Stimulated activated CD8-positive, alpha-beta memory T cell treated with anti-CD3 and anti-CD28 coated beads, Interleukin-15, amount 100 ng/mL, for 24 hours (primary cell): Measurements from ENCODE around the gene TACR2.
"Not testable (repeated sequence)": the region's sequence is repeated elsewhere in the genome, so short reads cannot be mapped to it uniquely, and the experiment has no call there.

Source experiments
- DNase-seq: peaks from one replicate; pipeline ENCODE4 v3.0.0-alpha.2; 2020; ENCODE audit warnings: low read depth

The TACR2 gene

DNA sequence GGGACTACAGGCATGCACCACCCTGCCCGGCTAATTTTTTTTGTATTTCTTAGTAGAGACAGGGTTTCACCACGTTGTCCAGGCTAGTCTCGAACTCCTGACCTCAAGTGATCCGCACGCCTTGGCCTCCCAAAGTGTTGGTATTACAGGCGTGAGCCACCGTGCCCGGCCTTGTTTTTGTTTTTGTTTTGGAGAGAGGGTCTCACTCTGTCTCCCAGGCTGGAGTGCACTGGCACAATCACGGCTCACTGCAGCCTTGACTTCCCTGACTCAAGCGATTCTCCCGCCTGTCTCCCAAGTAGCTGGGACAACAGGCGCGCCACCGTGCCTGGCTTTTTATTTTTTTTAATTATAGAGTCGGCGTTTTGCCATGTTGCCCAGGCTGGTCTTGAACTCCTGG lies 33.7 kb upstream of the TACR2 start:
- DNase-seq, result not testable (repeated sequence)

DNA sequence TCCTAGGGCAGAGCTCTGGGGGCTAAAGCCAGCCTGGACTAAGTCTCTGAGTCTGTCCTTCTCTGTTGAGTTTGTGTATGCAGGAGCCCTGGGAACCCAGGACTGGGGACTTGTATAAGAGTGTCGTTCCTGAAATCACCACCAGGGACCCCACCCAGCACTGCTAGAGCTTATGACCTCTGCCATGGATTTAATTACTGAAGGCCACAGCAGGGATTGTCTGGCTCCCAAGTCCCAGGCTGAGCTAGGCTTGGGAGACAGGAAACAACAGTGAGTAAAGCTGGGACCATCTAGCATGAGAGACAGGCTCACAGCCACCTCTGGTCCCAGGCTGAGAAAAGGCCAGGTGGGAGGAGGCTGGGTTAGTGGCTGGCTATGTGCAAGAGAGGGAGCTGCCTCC lies 33.1 kb upstream of the TACR2 start:
- DNase-seq, result no peak

DNA sequence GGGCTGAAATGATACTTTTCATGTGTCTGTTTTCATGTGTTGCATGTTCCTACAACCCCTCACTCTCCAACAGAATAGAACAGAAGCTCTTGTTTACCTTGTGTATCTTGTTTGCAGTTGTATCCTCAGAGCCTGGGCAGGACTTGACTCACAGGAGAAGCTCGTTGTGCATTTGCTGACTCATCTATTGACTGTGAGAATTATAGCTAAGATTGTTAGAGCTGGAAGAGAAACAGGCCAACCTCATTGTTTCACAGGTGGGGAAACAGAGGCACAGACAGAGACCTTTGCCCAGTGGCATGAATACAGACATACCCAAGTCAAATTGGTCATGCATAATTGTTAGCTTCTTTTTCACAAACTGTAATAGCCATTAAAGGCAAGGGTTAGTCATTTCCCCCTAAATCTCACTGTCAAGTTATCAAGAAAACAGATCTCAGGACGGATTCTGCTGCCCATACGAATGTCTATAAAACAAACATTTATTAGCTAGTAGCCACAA lies 30.0 kb upstream of the TACR2 start:
- no peak for DNase-seq

DNA sequence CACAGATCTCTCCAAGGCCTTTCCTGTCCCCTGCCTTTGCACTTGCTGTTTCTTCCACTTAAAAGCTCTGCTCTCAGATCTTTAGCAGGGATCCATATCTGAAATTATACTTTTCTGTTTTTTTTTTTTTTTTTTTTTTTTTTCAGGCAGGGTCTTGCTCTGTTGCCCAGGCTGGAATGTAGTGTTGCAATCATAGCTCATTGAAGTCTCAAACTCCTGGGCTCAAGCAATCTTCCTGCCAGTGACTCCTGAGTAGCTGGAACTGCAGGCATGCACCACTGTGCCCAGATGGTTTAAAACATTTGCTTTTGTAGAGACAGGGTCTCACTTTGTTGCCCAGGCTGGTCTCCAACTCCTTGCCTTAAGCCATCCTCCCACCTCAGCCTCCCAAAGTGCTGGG lies 29.5 kb upstream of the TACR2 start:
- DNase-seq, result no peak

DNA sequence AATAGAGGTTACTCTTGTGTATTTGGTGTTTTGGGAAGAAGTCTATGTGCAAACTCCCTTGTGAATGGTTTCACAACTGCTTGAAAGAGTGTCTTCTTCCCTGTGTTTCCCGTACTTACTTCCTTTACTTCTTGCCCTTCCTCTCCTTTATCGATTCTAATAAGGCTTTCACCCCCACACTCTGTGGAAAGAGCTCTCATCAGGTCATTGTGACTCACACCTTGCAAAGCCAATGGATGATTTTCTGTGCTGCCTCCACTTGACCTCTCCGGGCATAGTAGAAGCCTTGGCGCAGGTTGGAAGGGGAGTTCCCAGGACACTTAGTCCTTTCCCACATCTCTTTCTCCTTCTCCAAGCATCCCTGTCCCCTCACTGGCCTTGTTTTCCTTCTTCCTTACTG lies 28.3 kb upstream of the TACR2 start:
- no peak for DNase-seq

DNA sequence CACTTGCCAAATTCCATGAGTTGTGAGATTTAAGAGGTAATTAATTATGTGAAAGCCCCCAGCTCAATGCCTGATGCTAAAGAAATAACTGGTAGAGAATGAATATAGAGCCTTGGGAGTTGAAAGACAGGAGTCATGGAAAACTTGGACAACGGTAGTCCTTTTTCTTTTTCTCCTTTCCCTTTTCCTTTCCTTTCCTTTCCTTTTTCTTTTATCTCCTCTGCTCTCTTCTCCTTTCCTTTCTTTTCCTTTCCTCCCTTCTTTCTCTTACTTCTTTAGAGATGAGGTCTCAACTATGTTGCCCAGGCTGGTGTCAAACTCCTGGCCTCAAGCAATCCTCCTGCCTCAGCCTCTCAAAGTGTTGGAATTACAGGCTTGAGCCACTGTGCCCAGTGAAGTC lies 26.6 kb upstream of the TACR2 start:
- no peak for DNase-seq

DNA sequence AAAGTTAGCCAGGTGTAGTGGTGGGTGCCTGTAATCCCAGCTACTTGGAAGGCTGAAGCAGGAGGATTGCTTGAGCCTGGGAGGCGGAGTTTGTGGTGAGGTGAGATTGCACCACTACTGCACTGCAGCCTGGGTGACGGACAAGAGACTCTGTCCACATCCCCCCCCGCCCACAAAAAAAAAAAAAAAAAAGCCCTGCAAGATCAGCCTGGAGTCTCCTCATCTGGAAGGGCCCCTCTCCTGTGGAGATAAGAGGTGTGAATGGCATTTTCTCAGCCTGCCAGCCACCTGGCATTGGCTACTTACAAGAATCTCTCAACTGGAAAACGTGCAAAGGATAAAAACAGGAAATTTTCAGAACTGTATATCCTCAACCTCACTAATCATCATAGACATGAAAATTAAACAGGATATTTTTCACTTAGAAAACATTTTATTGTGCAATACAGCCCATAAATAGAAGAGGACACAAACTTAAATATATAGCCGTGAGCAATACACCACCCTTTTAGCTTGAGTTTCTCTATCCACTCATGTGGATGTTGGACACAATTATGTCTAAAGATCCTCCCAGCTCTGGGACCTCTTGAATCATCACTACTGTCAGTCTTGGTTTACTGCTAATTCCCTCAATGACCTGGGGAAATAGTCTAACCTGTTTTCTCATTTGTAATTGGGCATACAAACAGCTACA lies 23.2 kb upstream of the TACR2 start:
- no peak for DNase-seq

DNA sequence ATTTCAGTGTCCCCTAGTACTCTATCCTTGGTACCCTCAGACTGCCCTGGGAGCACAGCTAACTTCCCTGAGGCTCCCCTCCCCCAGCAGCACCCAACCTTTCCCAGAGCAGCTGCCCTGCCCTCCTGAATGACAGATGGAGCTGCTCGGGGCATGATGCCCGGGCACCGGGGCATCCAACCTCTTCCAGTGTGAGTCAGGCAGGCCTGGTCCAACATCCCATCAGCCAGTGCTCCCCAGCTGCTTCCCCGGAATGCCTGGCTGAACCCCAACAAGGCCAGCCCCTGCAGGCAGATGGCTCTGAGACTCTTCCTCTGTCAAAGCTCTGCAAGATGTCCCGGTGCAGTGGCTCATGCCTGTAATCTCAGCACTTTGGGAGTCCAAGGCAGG lies 22.6 kb upstream of the TACR2 start:
- no peak for DNase-seq

DNA sequence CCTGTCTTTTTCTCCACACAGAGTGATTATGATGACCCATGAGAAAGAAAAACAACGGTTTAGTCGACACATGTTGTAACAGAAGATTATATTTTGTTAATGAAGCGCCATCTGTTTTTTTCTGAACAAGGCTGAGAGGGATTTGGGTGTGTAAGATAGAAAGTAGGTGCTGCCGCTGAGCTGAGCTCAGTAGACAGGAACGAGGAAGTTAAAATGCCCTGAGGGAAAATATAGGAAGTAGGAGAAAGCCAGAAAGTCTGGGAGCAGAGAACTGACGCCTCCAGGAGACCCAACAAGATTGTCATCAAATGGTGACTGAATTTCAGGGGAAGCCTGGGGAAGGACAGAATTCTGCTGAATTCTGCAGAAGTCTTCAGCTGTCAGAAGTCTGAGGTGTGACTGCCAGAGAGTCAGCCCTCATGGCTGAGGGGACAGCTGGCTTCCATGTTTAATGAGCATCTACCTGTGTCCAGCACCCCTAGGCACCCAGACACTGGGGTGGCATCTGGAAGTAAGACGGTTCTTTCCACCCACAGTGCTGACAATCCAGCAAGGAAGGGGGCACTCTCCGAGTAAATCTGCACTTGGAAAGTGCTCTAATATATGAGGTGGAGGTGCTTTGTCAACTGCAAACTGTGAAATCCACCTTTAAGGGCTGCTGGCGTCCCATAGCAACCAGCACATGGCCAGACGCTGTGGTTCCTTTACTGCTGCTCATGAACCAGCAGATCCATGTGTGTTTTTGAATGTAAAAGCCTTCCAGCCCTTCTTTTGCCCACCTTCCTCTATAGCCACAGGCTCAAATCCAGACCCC lies 22.0 kb upstream of the TACR2 start:
- no peak for DNase-seq

DNA sequence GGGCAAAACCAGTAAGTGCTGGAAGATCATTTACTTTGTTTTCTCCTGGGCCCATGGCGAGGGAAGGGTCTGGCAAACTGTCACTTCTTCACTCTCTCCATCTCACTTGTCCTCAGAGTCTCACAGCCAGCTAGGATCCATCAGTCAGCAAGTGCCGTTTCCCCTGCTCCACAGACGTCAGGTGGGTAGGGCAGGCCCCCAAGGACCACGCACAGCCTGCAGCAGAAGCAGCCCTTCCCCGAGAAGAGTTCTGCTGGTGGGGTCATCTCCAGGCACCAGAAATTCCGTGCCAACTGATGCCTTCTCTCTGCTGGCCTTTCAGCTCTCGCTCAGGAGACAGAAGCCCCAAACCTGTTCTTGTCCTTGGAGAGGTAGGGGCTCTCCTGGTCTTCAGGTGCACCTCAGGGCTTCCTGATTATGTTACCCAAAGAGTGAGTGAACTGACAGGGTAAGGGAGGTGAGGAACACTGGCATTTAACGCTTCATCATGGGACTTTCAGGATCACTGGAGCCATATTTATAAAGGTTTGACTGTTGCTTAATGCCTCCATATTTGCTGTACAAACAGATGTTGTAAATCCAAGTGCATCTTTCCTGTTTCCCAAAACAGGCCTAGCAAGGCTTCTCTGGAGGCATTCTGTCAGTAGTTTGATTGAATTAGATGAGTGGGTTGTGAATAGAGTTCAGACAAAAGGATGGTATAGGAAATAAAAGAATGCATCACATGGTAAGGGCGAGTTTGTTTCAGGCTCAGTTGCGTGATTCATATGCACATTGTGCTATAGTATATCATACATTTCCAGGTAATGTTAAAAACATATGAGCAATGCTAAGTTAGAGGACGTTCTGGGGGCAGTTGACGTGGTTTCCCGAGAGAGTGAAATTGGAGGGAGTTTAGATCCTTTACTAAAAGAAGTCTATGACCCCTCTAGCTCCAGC lies 20.9 kb upstream of the TACR2 start:
- DNase-seq, result no peak

DNA sequence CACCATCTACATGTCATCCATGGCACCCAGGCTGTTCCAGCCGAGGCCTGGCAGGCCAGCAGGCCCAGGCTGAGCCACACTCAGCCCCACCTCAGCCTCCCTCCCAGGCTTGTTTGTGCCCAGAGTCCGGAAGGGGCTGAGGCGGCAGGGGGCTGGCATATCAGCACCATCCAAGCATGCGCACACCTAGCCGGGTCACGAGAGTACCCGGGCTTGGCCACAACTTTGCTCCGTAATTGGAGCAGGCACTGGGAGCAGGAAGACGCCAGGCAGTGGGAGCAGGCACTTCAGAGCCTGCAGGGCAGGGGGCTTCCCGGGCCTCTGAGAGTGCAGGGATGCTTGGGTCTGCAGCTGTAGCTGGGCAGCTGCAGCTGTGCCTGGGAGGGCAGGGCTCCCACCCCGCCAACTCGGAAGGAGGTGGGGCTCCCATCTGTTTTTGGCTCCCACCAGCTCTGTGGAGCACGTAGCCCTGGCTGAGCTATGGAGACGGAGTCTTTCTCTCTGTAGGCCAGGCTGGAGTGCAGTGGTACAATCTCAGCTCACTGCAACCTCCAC lies 19.3 kb upstream of the TACR2 start:
- DNase-seq, result no peak

DNA sequence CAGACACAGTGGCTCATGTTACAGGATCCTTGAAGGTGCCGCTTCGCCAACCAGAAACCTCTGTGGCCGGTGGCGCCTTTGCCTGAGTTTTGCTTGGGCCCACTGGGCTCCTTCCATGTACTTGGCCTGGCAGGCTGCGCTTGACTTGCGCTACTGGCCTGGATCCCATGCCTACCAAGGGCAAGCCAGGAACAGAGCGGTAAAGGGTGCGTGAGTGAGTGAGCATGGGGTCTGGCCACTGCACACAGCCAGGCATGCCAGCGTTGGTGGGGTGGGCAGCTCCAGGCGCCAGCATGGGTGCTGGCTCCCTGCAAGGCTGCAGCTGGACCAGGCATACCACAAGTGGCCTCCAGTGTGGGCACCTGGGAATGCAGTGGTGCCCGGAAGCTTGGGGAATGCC lies 18.2 kb upstream of the TACR2 start:
- DNase-seq, result no peak

DNA sequence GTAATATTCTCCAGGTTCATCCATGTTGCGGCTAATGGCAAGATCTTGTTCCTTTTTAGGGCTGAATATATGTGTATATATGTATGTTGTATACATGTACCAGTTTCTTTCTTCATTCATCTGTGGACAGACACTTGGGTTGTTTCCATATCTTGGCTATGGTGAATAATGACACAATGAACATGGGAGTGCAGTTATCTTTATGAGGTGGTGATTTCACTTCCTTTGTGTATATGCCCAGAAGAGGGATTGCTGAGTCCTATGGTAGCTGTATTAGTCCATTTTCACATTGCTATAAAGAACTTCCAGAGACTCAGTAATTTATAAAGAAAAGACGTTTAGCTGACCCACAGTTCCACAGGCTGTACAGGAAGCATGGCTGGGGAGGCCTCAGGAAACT lies 17.5 kb upstream of the TACR2 start:
- DNase-seq, result no peak

DNA sequence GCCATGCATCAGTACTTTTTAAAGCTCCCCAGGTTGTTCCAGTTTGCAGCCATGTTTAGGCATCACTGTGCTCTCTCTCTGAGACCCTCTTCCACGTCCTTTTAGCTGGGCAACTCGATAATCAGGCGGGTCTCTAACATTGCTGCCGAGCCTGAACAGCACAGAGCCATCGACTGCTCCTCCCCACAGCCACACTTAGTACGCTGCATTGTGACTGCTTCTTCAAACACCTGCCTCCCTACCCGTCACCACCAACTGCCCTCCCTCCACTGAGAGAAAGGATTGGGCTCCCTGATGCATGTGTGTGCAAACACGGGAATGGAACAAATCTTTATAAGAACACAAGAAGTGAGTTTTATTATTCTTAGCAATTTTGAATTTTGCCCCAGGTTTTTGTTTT lies 11.4 kb upstream of the TACR2 start:
- DNase-seq, result no peak

DNA sequence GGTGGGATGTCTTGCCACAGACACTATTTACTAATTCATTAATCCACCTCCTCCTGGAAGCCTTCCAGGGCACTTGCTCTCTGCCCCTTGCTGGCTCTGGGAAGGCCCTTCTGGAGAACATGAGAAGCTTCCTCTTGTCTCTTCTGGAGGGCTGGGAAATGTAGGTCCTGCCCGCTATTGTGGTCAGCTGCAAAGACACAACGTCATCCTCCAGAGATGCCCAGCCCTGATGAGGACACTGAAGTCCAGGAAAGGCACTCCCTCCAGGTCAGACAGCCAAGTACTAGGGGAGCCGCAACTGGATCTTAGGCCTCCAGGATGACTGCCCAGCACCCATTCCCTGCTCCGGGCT lies 9.6 kb upstream of the TACR2 start:
- no peak for DNase-seq

DNA sequence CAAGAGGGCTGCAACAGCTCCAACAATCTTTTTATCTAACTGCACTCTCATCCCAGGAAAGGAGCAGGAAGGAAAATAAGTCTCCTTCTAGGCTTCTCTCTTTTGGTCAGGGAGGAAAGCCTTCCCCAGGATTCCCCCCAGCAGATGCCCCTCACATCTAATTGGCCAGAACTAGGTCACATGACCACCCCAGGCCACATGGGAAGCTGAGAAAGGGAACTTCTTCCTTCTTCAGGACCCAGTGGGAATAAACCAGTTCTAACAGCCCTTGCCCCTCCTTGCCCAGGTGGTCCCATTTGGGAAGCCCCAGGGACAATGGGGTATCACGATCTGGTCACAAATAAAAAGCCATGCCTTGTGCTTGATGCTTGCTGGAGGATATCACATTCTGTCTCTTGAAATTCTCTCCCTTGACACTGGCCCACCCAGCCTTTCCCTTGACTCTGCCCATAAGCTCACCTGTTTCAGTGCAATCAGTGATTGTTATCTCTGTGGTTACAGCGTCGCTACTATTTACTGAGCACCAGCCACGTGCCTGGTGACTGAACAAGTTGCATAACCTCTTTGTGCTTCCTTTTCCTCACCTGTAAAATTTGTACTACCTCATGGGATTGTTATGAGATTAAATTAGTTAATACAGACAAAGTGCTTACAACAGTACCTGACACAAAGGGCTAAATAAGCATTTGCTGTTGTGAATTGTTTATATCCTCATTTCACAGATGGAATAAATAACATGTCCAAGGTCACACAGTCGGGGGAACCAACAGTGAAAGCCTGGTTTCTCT lies 9.0 kb upstream of the TACR2 start:
- DNase-seq, result no peak

DNA sequence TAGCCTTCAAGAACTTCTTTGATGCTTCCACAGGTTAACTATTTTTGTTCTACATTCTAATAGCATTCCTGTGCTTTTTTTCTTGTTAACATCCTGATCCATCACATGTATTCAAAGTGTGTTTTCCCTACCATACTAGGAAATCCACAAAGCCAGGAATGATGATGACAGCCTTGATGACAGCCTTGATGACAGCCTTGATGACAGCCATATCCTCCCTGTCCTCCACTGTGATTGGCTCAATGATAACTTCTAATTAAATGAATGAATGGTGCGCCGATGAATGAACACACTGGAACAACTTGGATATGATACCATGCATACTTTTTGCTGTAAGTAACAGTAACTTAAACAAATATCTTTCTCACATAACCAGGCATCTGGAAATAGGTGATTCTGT lies 8.3 kb upstream of the TACR2 start:
- no peak for DNase-seq

DNA sequence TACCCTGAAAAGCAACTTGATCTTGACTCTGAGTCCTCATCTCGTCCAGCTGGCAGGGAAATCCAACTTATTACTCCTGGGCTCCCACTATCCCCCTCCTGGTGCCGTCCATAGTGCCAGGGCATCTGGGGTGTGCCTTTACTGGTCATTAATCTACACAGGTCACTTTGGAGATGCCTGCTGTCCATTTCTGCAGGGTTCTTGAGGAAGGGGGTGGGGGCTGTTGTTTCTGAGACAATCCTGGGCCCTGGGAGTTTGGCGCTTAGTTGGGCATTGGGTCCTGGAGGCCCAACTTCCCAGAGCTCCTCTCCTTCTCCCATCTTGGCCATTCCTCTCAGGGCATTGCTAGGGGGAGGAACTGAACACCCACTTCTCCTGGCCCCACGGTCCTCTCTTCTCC lies 6.0 kb upstream of the TACR2 start:
- no peak for DNase-seq

DNA sequence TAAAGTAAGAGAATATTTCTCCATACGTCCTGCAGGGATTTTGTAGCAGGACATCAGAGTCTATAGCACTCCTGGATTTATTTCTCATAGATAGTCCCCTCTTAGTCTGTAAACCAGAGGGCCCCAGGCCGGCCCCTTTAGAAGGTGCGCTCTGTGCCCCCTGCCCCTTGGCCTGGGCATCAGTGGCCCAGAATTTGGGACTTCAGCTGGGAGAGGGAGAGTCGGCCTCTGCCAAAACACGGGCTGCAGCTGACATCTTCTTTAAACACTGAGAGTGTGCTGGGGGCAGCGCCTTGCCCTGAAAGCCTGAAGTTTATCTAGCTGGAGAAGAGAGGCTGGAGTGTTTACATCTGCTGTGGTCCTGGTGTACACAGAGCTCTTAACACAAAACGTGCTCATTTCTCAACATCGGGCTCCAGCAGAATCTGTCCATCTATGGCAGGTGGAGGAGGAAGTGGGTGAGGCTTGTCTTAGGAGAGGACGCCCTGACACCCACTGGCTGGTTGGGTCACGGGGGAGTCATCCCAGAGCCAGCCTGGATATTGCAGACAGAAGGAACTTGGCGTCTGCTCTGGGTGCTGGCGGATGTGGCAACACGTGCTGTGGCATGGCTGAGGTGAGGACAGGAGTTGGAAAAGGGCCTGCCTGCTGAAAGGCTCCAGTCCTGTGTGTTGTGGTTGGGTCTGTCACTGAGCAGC lies 5.0 kb upstream of the TACR2 start:
- DNase-seq, result no peak

DNA sequence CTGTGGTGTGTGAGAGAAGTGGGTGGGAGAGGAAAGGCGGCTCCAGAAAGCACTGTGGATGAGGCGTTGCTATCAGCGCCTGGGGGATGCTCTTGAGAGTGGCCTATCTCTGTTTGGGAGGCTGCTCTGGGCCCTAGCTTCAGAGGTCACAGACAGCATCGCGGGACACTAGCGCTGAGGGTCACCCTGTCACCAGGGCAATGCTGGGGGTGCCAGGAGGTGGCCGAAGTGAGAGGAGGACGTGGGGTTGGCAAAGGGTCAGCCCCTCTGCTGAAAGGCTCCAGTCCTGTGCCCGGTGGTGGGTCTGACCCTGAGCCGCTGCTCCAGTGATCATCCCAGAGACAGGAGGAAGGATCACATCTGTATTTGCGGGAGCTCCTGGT lies 3.0 kb upstream of the TACR2 start:
- DNase-seq, result no peak
